IMR-90 (cell line): ENCODE measurements around the gene STK40. TPM values are rescaled to one million over a fixed set of nuclear protein-coding genes. Genes with fewer than 3 reads are reported as not detected.

Source experiments
- CEBPB ChIP-seq: IDR thresholded peaks from 2 replicates; pipeline ENCODE4 v1.6.1; 2012; ENCODE audit warnings: low read depth, low read length, improper control_type of control experiment
- NFE2L2 ChIP-seq: fragments of 150-350 bp; IDR thresholded peaks from 2 replicates; pipeline ENCODE4 v1.6.1; 2016; ENCODE audit warnings: low read depth, mild to moderate bottlenecking, low read length
- polyA plus RNA-seq, 3 experiments: library from polyadenylated mRNA; depleted of rRNA; stranded (reverse); fragments of >200 nt; gene quantifications; 2 replicates each; pipeline ENCODE4 v1.2.3, GENCODE V29; 2012; ENCODE audit warnings: low replicate concordance in 1 of 3
- total RNA-seq: library from RNA; depleted of rRNA; stranded (reverse); fragments of >200 nt; gene quantifications from 2 replicates; pipeline ENCODE4 v1.2.3, GENCODE V29; 2012
- TF ChIP-seq, protein P1 (sequence below): conservative IDR thresholded peaks from 2 replicates; pipeline ENCODE4 v1.5.1; 2012; ENCODE audit warnings: mild to moderate bottlenecking, low read depth, low read length, improper control_type of control experiment

The STK40 gene
- total and polyA plus RNA-seq, 2 of the 4 experiments (the other 2 are of a cell fraction), result 16.0 to 29.9 TPM

GRCh38 chr1:36321119-36321951, 64.4 kb downstream of the STK40 start (continued):
- TF ChIP-seq, protein P1, sequence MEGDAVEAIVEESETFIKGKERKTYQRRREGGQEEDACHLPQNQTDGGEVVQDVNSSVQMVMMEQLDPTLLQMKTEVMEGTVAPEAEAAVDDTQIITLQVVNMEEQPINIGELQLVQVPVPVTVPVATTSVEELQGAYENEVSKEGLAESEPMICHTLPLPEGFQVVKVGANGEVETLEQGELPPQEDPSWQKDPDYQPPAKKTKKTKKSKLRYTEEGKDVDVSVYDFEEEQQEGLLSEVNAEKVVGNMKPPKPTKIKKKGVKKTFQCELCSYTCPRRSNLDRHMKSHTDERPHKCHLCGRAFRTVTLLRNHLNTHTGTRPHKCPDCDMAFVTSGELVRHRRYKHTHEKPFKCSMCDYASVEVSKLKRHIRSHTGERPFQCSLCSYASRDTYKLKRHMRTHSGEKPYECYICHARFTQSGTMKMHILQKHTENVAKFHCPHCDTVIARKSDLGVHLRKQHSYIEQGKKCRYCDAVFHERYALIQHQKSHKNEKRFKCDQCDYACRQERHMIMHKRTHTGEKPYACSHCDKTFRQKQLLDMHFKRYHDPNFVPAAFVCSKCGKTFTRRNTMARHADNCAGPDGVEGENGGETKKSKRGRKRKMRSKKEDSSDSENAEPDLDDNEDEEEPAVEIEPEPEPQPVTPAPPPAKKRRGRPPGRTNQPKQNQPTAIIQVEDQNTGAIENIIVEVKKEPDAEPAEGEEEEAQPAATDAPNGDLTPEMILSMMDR, result no peak
- no peak for TF ChIP-seq CEBPB
- no peak for TF ChIP-seq NFE2L2
